Activated T-helper 1 cell treated with anti-CD3 and anti-CD28 coated beads, Interleukin-12 subunit alpha, Interleukin-12 subunit beta, Interleukin-2, Interleukin-4 antibody, amounts not matched to agents 30 ng/mL and 10 ng/mL and 1 ng/mL, durations not matched to agents 14 hours and 24 hours and 36 hours (primary cell): ENCODE results near the gene DSCAM. TPM values are rescaled to one million over a fixed set of nuclear protein-coding genes. Genes with fewer than 3 reads are reported as not detected.

Experiments
- DNase-seq: peaks from one replicate; pipeline ENCODE4 v3.0.0; 2021; ENCODE audit warnings: low spot score
- H3K27ac Mint-ChIP-seq: one replicate; pipeline ENCODE4 v1.8.0; 2021; ENCODE audit warnings: mild to moderate bottlenecking, mixed read lengths
- H3K27me3 Mint-ChIP-seq: one replicate; pipeline ENCODE4 v1.8.0; 2022; ENCODE audit warnings: mild to moderate bottlenecking, moderate library complexity, mixed read lengths; ENCODE audit not compliant: insufficient read depth
- H3K36me3 Mint-ChIP-seq: one replicate; pipeline ENCODE4 v1.8.0; 2021; ENCODE audit warnings: low read depth, mixed read lengths
- H3K4me1 Mint-ChIP-seq: one replicate; pipeline ENCODE4 v1.8.0; 2021; ENCODE audit warnings: low read depth, mixed read lengths
- H3K4me3 Mint-ChIP-seq: one replicate; pipeline ENCODE4 v1.8.0; 2021; ENCODE audit warnings: mild to moderate bottlenecking, moderate library complexity, mixed read lengths
- H3K9me3 Mint-ChIP-seq: one replicate; pipeline ENCODE4 v1.8.0; 2021; ENCODE audit warnings: mixed read lengths
- intact Hi-C: fragments of 100-400 bp; cut with micrococcal nuclease; formaldehyde crosslinking; loops from one replicate; pipeline ENCODE4 v1.15.1; 2024
- total RNA-seq: library from RNA; stranded (reverse); gene quantifications from 2 replicates; pipeline ENCODE4 v1.2.3, GENCODE V29; 2022

DSCAM gene
- total RNA-seq, 1 donor from 2014 or later = not detected

GRCh38 chr21:40162075-40162474 lies 684.9 kb downstream of the DSCAM start:
- Mint-ChIP-seq H3K4me1 (no peaks in the 10 kb centered on the region), H3K9me3 (no peaks in the 10 kb centered on the region), H3K4me3 (no peak overlapping the region), H3K27me3 (no peaks in the 10 kb centered on the region), H3K27ac (no peak overlapping the region), H3K36me3 (no peaks in the 10 kb centered on the region)
- no peak for DNase-seq
- intact Hi-C loops = no loop called here

- Mint-ChIP-seq H3K36me3 (no peaks in the 10 kb centered on the region), H3K4me3 (no peak overlapping the region)
- no peak for DNase-seq
These were observed 686.0 kb downstream of the DSCAM start for GRCh38 chr21:40160911-40161310.

GRCh38 chr21:40158366-40158765 lies 688.6 kb downstream of the DSCAM start:
- Mint-ChIP-seq H3K27me3 (no peaks in the 10 kb centered on the region), H3K27ac (no peak overlapping the region), H3K4me1 (no peaks in the 10 kb centered on the region), H3K9me3 (no peaks in the 10 kb centered on the region), H3K4me3 (no peak overlapping the region), H3K36me3 (no peaks in the 10 kb centered on the region)
- intact Hi-C loops = no loop called here
- no peak for DNase-seq

More at GRCh38 chr21:40160911-40161310, 686.0 kb downstream of the DSCAM start:
- Mint-ChIP-seq H3K27ac (no peak overlapping the region), H3K4me1 (no peaks in the 10 kb centered on the region), H3K27me3 (no peaks in the 10 kb centered on the region), H3K9me3 (no peaks in the 10 kb centered on the region)
- intact Hi-C loops = no loop called here

GRCh38 chr21:40155563-40155962 lies 691.4 kb downstream of the DSCAM start:
- Mint-ChIP-seq H3K4me1 (no peaks in the 10 kb centered on the region), H3K9me3 (no peaks in the 10 kb centered on the region), H3K27me3 (no peaks in the 10 kb centered on the region), H3K36me3 (peaks cover 1% of the 10 kb centered on the region), H3K4me3 (no peak overlapping the region), H3K27ac (no peak overlapping the region)
- DNase-seq = no peak
- intact Hi-C loops = no loop called here

- DNase-seq = no peak
- peaks cover 1% of the 10 kb centered on the region for H3K36me3 Mint-ChIP-seq
- intact Hi-C loops = no loop called here
- H3K9me3 Mint-ChIP-seq = no peaks in the 10 kb centered on the region
- H3K27me3 Mint-ChIP-seq = no peaks in the 10 kb centered on the region
- no peaks in the 10 kb centered on the region for H3K4me1 Mint-ChIP-seq
- no peak overlapping the region for H3K4me3 Mint-ChIP-seq
- no peak overlapping the region for H3K27ac Mint-ChIP-seq
These were observed 693.6 kb downstream of the DSCAM start for GRCh38 chr21:40153351-40153750.

GRCh38 chr21:40152476-40152875 lies 694.5 kb downstream of the DSCAM start:
- H3K27me3 Mint-ChIP-seq = no peaks in the 10 kb centered on the region
- no peak for DNase-seq
- intact Hi-C loops = no loop called here
- H3K4me1 Mint-ChIP-seq = no peaks in the 10 kb centered on the region
- H3K4me3 Mint-ChIP-seq = no peak overlapping the region
- H3K27ac Mint-ChIP-seq = no peak overlapping the region
- peaks cover 1% of the 10 kb centered on the region for H3K36me3 Mint-ChIP-seq
- H3K9me3 Mint-ChIP-seq = no peaks in the 10 kb centered on the region

GRCh38 chr21:40151611-40152010 lies 695.3 kb downstream of the DSCAM start:
- no peak for DNase-seq
- no peaks in the 10 kb centered on the region for H3K9me3 Mint-ChIP-seq
- peaks cover 1% of the 10 kb centered on the region for H3K36me3 Mint-ChIP-seq
- H3K27me3 Mint-ChIP-seq = no peaks in the 10 kb centered on the region
- intact Hi-C loops = no loop called here
- H3K27ac Mint-ChIP-seq = no peak overlapping the region
- H3K4me3 Mint-ChIP-seq = no peak overlapping the region
- H3K4me1 Mint-ChIP-seq = no peaks in the 10 kb centered on the region

GRCh38 chr21:40146216-40146837 lies 700.6 kb downstream of the DSCAM start:
- Mint-ChIP-seq H3K27me3 (no peaks in the 10 kb centered on the region), H3K27ac (no peak overlapping the region), H3K4me3 (no peak overlapping the region), H3K36me3 (no peaks in the 10 kb centered on the region), H3K9me3 (no peaks in the 10 kb centered on the region), H3K4me1 (no peaks in the 10 kb centered on the region)
- intact Hi-C loops = no loop called here
- DNase-seq = no peak

- Mint-ChIP-seq H3K36me3 (no peaks in the 10 kb centered on the region), H3K4me3 (no peak overlapping the region), H3K9me3 (no peaks in the 10 kb centered on the region), H3K27me3 (no peaks in the 10 kb centered on the region), H3K4me1 (no peaks in the 10 kb centered on the region), H3K27ac (no peak overlapping the region)
- no peak for DNase-seq
- intact Hi-C loops = loop anchor here (2.0 kb wide), 2 partner anchors 243 to 925 kb away; no protein-coding TSS in a partner anchor
These were observed 703.0 kb downstream of the DSCAM start for GRCh38 chr21:40143822-40144525.

- no peak for DNase-seq
- Mint-ChIP-seq H3K4me1 (no peaks in the 10 kb centered on the region), H3K27ac (no peak overlapping the region), H3K36me3 (no peaks in the 10 kb centered on the region), H3K9me3 (no peaks in the 10 kb centered on the region), H3K27me3 (no peaks in the 10 kb centered on the region), H3K4me3 (no peak overlapping the region)
- intact Hi-C loops = loop anchor here (2.0 kb wide), 1 partner anchor 245 kb away; no protein-coding TSS in a partner anchor
These were observed 705.3 kb downstream of the DSCAM start for GRCh38 chr21:40141621-40142020.

GRCh38 chr21:40140675-40141074 lies 706.3 kb downstream of the DSCAM start:
- intact Hi-C loops = no loop called here
- no peak overlapping the region for H3K27ac Mint-ChIP-seq
- no peak overlapping the region for H3K4me3 Mint-ChIP-seq
- H3K4me1 Mint-ChIP-seq = no peaks in the 10 kb centered on the region
- no peaks in the 10 kb centered on the region for H3K36me3 Mint-ChIP-seq
- H3K9me3 Mint-ChIP-seq = no peaks in the 10 kb centered on the region
- DNase-seq = no peak
- H3K27me3 Mint-ChIP-seq = no peaks in the 10 kb centered on the region

- Mint-ChIP-seq H3K9me3 (no peaks in the 10 kb centered on the region), H3K4me3 (no peak overlapping the region), H3K27ac (no peak overlapping the region), H3K4me1 (no peaks in the 10 kb centered on the region), H3K27me3 (no peaks in the 10 kb centered on the region), H3K36me3 (no peaks in the 10 kb centered on the region)
- intact Hi-C loops = no loop called here
- DNase-seq = no peak
These were observed 707.3 kb downstream of the DSCAM start for GRCh38 chr21:40139636-40140035.

GRCh38 chr21:40136571-40136970 lies 710.4 kb downstream of the DSCAM start:
- H3K9me3 Mint-ChIP-seq = no peaks in the 10 kb centered on the region
- no peak for DNase-seq
- H3K27me3 Mint-ChIP-seq = no peaks in the 10 kb centered on the region
- no peaks in the 10 kb centered on the region for H3K36me3 Mint-ChIP-seq
- H3K27ac Mint-ChIP-seq = no peak overlapping the region
- H3K4me1 Mint-ChIP-seq = no peaks in the 10 kb centered on the region
- intact Hi-C loops = no loop called here
- no peak overlapping the region for H3K4me3 Mint-ChIP-seq
